ENCODE measurements around the gene BCL2L1.

DNA sequence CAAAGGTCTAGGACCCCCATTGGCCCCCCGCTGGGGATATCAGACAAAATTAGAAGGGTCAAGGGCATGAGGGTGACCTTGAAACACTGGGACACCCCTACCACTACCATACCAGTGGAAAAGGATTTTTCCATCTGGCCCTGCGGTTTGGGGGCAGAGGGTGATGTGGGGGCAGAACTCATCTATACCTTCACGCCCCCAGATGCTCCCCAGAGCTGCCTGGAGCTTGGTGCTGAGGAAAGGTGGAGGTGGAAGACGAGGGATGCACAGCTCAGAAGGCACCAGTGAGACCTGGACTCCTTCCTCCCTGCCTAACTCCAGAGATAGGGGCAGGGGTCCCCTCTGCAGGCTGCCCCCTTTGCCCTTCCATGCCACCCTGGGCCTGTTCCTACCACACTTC, 83.9 kb downstream of the BCL2L1 start:
- TF ChIP-seq GATA2 (IDR thresholded peaks at IDR 0.05; ENCODE audit: low read depth, low read length): no peak
- no peak for TF ChIP-seq GATA3 (IDR thresholded peaks at IDR 0.05; ENCODE audit: low read depth, low read length)
